NCI-H2196 (cell line): ENCODE results near the gene GMPR.

Experiments used
- DNase-seq: peaks from one replicate; lab custom pipeline; 2025; ENCODE audit not compliant: unreplicated experiment; lab: John Stamatoyannopoulos, UW

Gene GMPR

DNA sequence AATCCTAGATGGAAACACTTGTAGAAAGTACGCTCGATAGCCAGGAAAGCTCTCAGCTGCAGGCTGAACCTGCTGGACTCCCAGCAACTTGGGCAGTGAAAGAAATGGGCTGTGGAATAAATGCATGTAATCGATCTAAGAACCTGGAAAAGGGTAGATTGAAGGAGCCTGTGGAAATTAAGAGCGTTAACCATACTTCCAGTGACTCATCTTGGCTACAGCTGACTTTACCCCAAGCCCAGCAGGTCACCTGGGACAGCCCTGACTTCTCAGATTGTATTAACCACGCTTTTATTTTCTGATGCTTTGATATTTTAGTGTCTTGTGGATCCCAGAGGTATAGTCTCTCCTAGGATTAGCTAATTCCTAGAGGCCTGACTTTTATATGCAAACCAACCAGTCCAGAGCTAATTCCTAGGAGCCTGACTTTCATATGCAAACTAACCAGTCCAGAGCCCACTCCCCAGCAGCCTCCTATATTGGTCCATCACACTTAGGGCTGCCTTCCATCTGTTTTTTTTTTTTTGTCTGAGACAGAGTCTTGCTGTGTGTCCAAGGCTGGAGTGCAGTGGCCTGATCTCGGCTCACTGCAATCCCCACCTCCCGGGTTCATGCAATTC is 86.3 kb downstream of the GMPR start:
- no peak for DNase-seq

- no peak for DNase-seq
Measured at GRCh38 chr6:16326531-16326930, 88.1 kb downstream of the GMPR start.

DNA sequence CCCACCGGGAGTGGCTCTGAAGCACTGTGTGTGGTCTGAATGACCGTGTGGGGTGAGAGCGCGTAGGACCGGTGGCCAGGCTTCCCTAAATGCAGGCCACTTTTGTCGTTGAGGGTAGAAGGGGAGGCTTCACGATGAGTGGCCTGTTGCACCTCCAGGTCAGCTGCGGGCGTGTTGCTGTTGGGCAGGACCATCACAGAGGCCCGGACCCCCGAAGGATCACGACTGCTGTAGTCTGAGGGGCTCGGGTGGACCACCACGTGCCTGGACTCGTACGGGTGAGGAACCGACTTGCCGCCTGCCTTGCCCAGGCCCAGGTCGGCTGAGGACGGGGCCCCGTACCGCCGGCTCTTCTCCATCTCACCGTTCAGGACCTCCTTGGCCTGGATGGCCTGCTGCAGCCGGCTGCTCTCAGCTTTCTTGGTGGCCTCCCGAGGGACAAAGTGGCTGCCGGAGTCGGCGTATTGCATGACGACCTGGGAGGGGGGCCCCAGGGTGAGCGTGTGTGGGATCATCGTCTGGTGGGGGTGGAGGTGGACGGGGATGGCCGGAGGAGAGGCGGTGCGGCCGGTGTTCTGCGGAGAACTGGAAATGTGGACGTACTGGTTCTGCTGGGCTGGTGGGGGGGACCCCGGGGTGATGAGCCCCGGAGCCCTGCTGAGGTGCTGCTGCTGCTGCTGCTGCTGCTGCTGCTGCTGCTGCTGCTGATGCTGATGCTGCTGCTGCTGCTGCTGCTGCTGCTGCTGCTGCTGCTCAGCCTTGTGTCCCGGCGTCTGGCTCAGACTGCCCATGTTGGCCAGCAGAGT is 88.8 kb downstream of the GMPR start:
- DNase-seq = no peak

DNA sequence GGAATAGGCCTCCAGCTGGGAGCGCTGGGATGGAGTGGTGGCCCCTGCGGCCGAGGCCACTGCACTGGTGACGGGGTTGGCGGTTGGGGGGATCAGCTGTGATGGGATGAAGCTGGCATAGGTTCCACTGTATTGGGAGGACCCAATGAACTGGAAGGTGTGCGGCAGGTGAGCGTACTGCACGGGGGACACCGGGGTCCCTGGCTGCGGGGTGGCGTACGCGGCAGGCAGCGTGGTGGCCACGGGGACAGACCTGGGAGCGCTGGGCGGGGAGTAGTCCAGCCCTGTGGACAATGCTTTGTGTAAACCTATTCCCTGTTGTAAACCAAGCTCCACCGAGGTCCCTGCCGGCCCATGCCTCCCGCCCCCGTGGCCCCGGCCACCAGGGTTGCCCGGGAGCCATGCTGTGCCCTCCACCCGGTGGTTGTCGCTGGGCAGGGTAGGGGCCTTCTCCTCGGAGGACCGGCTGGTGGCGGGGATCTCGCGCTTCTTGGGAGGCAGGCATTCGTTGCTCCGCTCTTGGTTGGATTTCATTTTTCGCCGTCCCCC is 89.5 kb downstream of the GMPR start:
- no peak for DNase-seq

GRCh38 chr6:16329233-16329632 is 90.8 kb downstream of the GMPR start:
- DNase-seq = no peak

GRCh38 chr6:16331384-16332174 is 93.2 kb downstream of the GMPR start:
- DNase-seq = peak; percentile 69

- DNase-seq = peak; percentile 64
Measured at GRCh38 chr6:16332175-16332542, 93.8 kb downstream of the GMPR start.

- no peak for DNase-seq
Measured at GRCh38 chr6:16333580-16333979, 95.2 kb downstream of the GMPR start.

DNA sequence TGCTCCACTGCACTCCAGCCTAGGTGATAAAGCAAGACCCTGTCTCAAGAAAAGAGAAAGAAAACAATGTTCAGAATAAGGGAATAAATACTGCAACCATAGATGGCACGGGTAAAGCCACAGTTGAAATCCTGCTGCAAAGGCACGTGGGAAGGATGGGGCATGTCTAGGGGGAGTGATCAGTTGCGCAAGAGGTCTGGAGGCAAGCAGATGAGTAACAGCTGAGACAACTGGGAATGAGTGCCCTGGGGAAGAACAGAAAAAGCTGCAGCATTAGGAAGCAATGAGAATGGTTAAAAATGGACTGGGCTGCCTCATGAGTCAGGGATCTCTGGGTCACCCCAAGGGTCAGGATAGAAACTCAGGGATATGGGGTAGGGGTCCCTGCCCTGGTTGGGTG is 96.3 kb downstream of the GMPR start:
- DNase-seq = no peak

- no peak for DNase-seq
Measured at GRCh38 chr6:16335176-16335575, 96.8 kb downstream of the GMPR start.

DNA sequence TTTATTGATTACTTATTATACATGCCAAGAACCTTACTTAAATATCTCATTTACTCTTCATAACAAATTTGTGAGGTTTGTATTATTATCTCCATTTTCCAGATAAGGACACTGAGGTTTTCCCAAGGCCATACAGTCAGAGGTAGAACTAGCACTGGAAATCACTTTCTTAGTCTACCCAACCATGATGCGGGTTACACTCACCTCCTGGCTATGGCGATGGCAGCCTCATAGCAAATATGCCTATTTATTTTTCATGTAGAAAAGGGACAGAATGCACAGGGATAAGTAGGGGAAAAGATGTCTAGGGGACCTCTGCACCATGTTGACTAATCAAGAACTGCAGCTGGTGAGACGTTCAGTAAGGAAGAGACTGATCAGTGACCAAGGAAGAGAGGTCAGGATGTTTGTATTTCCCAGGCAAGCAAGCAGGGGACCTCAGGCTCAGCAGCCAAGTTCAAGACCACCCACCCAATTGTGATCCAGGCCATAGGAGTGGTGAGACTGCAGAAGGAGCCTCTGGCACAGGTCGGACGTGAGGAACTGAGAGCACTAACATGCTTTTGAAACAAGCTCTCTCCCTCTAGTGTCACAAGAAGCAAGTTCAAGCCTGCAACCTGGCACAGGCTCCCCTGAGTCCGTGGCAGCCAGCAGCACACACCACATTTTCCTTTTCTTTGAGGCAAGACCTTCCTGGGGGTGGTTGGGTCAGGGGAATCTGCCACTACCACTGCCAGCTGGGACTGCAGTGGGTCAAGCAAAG is 97.8 kb downstream of the GMPR start:
- DNase-seq = no peak

GRCh38 chr6:16336911-16337294 is 98.5 kb downstream of the GMPR start:
- DNase-seq = no peak

DNA sequence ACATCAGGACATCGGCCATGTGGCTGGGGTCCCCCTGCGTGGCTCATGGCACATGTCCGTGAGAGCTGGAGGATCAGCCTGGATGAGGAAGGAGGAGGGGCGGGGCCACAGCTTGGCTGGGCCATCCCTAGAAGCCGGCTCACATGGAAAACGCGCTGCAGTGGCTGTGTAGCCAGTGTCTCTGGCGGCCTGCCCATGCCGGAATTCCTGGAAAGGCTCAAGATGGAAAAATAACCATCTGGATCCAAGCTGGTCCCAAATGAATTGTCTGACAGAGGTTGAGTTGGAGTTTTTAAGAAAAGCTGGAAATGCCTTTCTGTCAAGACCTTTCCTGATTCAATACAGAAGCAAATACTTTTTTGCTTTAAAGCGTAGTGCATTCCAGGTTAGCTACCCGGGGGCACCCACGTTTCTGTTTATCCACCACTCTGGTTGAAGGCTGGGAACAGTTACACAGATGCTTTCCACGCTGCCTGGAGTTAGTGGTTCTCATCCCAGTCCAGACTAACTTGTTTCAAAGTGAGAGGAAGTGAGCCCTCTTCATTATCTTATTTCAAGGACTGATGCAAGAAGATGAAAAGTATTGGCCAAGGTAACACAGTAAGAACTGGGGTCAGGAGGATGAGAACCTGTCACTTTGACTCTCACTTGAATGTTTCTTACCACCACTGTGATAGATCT is 99.0 kb downstream of the GMPR start:
- DNase-seq = no peak

GRCh38 chr6:16338577-16339264 is 100.3 kb downstream of the GMPR start:
- DNase-seq = no peak

GRCh38 chr6:16339265-16339587 is 100.8 kb downstream of the GMPR start:
- DNase-seq = no peak

DNA sequence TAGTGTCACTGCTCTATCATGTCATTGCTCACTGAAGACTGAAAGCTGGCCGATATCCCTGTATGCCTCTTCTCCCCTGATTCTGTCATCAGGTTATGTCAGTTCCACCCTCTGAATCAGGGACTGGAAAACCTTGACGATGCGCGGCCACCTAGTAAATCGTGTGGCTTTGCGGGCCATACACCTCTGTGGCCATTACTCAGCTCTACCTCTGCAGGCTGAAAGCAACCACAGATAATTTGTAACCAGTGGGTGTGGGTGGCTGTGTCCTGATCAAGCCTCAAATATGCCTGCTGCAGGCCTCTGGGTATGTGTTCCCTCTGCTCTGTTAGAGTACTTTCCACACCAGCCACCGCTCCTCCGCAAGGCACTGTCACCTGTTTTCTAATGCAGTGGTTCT is 105.2 kb downstream of the GMPR start:
- DNase-seq = no peak

DNA sequence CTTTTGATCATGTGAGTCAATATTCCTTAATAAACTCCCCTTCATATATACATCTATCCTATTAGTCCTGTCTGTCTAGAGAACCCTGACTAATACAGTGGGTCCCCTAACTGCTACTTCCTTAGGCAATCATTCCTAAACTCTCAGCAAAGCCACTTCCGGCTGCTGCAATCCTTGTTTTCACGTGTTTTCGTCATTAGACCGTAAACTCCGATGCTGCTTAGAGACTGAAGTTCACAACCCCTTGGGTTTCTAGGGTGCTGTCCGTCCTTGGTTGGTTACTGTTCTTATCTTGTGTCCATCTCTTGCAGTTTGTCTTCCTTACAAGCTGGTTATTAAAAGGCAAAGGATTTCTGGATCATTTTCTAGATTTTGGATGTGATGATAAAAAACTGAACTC is 106.4 kb downstream of the GMPR start:
- no peak for DNase-seq
